Endothelial cell of umbilical vein (primary cell): Measurements from ENCODE around the gene BEND5.

Experiments used
- CTCF ChIP-seq, 2 donors: IDR thresholded peaks; 1 replicate in 1 of 2; 2 replicates in 1 of 2; pipeline ENCODE4 v1.5.1; 2011; ENCODE audit warnings: low read length in 2 of 2, mild to moderate bottlenecking in 2 of 2, moderate library complexity in 2 of 2, control low read depth in 1 of 2, inconsistent platforms in 1 of 2, low read depth in 1 of 2; ENCODE audit not compliant: insufficient read depth in 1 of 2; ENCODE audit errors: extremely low read depth in 1 of 2
- EZH2 ChIP-seq: IDR thresholded peaks from 2 replicates; pipeline ENCODE4 v1.6.1; 2012; ENCODE audit warnings: borderline replicate concordance, low read depth, mild to moderate bottlenecking, moderate library complexity, low read length, inconsistent platforms; ENCODE audit not compliant: severe bottlenecking

- TF ChIP-seq CTCF (IDR thresholded peaks at IDR 0.05; ENCODE audit: extremely low read depth in 1 of 2, insufficient read depth in 1 of 2, low read depth in 1 of 2, low read length in 2 of 2) (no peak), EZH2 (no peak)
These were observed 4.5 kb downstream of the BEND5 start for GRCh38 chr1:48772211-48772610.
